GM19023 (cell line): ENCODE results near the gene USH2A.
A peak's percentile ranks its signal among the peaks of the same experiment; 100 is the strongest.

ENCODE experiments used
- ATAC-seq: cut with Tn5 transposase; IDR thresholded peaks from one replicate; pipeline ENCODE4 v1.9.1; 2021; ENCODE audit warnings: mild to moderate bottlenecking, moderate library complexity; ENCODE audit not compliant: unreplicated experiment

Gene USH2A

DNA sequence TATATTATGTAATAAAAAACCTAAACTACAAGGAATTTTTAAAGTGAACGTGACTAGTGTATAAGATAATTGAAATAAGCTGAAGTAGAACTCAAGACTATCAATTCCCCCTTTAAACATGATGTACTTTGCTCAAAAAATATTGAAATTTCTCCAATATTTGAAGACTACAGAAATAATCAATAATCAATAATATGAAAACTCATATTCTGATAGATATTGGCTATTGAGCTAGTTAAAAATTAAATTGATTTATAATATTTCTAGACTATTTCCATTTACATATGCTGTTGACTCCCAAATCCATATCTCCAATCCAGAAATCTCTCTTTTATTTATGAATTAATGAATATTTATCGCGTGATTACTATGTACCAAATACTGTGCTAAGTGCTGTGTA is 133.2 kb downstream of the USH2A start:
- no peak for ATAC-seq

DNA sequence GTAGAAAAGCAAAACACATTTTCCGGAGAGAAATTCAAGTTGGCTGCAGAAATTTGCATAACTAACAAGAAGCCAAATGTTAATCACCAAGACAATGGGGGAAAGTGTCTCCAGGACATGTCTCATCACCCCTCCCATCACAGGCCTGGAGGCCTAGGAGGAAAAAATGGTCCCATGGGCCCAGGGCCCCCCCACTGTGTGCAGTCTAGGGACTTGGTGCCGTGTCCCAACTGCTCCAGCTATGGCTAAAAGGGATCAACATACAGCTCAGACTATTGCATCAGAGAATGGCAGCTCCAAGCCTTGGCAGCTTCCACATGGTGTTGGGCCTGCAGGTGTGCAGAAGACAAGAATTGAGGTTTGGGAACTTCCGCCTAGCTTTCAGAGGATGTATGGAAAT is 138.2 kb downstream of the USH2A start:
- no peak for ATAC-seq

DNA sequence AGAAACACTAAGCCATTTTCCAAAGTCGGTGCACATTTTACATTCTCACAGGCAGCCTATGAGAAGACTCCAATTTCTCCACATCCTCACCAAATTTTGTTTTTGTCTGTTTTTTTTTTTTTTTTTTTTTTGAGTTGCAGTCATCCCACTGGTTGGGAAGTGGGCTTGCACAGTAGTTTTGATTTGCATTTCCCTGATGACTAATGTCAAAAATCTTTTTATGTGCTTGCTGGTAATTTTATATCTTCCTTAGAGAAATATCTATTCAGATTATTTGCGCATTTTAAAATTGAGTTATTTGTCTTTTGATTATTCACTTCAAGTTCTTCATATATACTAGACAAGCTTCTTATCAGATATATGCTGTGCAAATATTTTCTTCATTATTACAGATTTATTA is 141.5 kb downstream of the USH2A start:
- no peak for ATAC-seq

DNA sequence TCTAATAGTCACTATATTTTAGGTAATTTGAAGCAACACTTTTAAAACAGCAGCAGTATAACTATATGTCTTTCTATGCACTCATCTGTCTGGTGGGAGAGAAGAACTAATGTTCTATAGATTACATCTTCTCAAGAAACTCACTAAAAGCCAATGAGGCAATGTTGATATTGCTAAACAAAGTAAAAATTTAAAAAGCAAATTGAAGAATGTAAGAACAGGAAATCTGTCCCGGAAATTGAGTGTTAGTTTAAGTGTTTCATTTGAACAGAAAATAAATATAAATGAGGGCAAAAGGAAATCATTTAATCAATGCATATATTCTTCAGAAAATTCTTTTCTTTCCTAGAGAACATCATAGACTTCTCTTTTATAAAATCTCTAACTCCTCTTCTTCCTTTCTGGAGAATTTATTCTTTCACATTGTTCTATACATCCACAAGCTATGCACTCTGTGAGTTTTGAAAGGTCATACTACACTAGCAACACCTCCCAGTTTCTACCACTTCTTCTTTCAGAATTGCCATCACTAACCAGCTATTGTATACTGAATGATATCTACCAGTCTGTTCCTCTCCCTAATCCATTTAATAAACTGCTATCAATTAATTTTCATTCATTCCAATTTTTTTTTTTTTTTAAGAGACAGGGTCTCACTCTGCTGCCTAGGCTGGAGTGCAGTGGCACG is 153.0 kb downstream of the USH2A start:
- no peak for ATAC-seq

DNA sequence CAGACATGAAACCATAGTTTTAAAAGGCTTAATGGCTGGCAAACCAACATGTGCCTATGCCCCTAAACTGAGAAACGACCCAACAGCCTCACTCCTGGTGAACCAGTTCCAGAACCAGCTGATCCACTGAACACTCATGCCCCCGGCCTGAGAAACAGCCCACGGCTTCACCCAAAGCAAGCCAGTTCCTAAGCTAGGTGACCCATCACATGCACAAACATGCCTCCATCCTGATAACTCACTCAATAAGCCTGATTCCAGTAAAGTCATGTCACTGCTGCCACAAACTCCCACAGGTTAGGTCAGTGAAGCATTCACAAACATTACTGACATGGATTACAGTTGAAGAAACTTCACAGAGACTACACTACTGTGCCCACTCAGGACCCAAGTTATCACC is 161.6 kb downstream of the USH2A start:
- ATAC-seq, result no peak

- ATAC-seq, result no peak
Measured at GRCh38 chr1:216258856-216259255, 164.4 kb downstream of the USH2A start.

DNA sequence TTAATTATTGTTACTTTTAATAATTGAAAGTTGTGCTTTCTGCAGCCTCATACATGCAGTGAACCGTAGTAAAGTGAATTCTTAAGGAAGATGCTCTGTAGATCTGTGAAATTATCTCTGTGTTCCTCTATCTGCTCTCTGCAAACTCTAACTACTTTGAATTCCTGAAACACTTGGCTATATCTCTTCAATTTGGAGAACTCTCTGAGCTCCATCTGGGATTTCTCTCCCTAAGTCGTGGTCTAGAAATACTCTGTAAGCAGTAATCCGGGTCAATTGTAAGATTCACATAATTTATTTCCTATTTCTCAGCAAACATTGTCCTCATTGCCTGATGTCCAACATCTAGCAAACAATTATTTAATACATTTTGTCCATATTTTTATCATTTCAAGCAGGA is 164.9 kb downstream of the USH2A start:
- ATAC-seq, result no peak

DNA sequence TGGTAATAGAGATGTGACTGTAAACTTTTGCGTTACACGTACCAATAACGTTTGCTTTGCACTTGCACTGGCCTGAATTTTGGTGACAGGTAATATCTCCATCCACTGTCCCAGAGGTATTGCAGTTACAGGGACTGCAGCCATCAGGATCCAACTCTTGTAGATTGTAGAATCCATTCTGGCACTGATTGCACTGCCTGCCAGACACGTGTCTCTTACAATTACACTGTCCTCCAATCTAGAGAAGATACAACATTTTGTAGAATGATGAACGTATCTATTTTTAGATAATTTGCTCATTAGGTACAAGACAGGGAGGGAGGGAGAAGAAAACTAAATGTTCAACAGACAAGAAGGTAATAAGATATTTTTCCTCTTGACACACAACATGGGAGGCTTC is 172.4 kb downstream of the USH2A start:
- ATAC-seq, result no peak

GRCh38 chr1:216248628-216249027 is 174.6 kb downstream of the USH2A start:
- no peak for ATAC-seq

GRCh38 chr1:216247937-216248336 is 175.3 kb downstream of the USH2A start:
- ATAC-seq, result no peak

GRCh38 chr1:216246577-216247203 is 176.6 kb downstream of the USH2A start:
- ATAC-seq, result no peak

- ATAC-seq, result no peak
Measured at GRCh38 chr1:216238844-216239243, 184.4 kb downstream of the USH2A start.

DNA sequence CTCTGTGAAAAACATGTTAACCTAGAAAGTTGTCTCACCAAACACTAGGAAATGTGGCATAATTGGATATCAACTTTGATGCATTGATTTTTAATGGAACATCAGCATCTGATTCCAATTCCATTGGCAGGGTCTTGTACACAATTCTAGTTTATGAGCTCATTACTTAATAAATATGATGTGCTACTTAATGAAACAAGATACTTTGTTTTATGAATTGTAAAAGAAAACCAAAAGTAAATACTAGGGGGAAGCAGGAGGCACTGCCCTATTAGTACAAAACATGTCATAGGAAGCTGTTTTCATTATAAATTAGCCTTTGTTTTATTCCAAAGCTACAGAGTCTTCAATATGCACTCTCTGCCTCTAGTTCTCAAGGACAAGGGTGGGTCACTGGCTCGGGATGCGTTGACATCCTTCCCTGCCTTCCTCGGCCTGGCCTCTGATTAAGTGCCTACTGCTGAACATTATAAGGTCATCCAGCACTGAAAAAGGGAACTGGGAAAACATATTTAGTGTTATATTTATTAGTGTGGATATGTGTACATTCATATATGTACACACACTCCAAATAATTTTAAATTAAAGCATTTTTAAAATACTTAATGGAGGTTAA is 185.2 kb downstream of the USH2A start:
- no peak for ATAC-seq

- no peak for ATAC-seq
Measured at GRCh38 chr1:216224233-216224632, 199.0 kb downstream of the USH2A start.

DNA sequence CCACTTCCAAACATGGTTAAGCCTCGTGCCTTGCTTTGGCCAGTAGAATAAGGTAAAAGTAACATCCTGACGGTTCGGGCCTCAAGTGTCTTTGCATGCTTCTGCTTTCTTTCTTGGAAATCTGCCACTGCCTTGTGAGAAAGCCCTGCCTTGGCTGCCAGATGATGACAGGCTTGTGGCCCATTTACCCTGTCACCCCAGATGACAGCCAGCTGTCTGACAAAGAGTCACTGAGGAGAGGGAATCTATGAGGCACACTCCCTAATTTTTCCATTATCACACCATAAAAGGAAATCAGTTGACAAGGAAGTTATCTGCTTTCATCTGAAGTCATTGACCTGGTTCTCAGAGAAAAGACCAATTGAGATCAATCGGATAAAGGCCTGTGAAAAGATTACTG is 199.8 kb downstream of the USH2A start:
- no peak for ATAC-seq

- no peak for ATAC-seq
Measured at GRCh38 chr1:216222288-216222687, 201.0 kb downstream of the USH2A start.

- peak; percentile 98 for ATAC-seq
Measured at GRCh38 chr1:216221260-216221700, 202.0 kb downstream of the USH2A start.

DNA sequence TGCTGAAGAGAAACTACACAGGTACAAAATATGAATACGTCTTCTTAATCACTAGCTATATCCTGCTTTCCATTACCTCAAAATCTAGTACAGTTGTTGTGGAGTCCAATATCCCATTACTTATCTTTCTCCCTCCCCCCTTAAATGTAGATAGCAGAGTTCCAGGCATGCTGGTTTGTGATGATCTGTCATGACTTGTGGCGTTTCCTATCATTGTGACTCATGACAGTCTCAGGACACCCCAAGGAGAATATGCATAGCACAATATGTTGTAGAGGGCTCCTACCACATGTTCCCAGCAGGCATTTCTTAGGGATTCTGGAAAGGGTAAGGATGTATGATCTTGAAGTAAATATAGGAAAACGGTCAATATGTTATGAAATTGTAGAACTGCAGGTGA is 206.9 kb downstream of the USH2A start:
- no peak for ATAC-seq

DNA sequence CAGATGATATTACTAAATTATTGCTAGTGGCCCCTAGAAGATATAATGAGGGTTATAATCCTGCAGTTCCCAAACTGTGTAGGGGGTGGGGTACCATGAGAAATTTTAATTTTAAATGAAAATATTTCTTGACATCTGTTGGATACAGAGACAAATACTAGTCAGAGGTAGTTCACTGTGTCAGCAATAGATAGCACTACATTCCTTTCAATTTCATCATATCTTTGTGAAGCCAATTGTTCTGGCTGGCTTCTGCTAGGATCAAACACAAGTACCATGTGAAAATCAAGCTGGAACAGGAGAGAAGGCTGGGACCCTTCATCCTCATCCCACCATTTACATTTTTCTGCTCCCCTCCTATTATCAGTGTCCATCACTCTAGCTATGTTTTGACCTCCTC is 208.1 kb downstream of the USH2A start:
- no peak for ATAC-seq

DNA sequence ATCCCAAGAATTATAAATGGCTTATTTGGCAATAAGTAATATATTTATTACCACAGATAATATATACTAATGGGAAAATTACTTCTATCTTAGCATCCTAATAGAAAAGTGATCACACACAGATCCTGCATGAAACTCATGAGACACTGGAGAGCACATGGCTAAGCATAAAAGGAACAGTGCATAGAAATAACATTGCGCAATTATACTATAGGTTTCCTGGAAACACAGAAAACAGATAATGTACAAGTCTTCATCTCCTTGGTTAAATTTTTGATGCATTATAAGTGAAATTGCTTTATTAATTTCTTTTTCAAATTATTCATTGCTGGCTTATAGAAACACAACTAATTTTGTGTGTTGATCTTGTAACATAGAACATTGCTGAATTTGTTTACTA is 210.4 kb downstream of the USH2A start:
- no peak for ATAC-seq

GRCh38 chr1:216210081-216210480 is 213.2 kb downstream of the USH2A start:
- no peak for ATAC-seq

- no peak for ATAC-seq
Measured at GRCh38 chr1:216209125-216209524, 214.1 kb downstream of the USH2A start.
